Measurements from ENCODE around the gene SPECC1L.

Gene SPECC1L

GRCh38 chr22:24419475-24419850 is 148.8 kb downstream of the SPECC1L start:
- DNase-seq, result no peak

- DNase-seq, result no peak
These were observed 149.7 kb downstream of the SPECC1L start for GRCh38 chr22:24420072-24420976.

- DNase-seq, result no peak
These were observed 150.3 kb downstream of the SPECC1L start for GRCh38 chr22:24420977-24421343.

DNA sequence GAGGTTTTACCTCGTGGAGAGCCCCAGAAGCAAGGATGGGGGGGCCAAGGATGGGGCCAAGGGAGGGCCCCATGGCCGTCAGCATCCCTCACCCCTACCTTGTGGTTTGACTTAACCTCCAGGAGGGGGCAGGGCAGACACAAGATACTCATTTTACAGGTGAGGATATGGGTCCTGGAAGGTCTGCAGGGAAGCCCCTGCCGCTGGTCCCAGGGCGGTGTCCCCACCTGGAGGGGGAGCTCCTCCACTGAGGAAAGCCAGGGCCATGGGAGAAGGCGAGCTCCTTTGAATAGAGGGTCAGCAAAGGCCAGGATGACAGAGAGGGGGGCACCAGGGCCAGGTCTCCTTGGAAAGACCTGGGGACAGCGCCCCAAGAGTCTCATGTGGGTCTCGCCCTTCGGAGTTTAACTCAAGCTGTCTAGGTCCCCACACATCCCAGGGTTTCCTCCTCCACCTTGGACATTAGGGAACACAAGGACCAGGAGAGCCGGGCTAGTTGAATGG is 150.8 kb downstream of the SPECC1L start:
- DNase-seq, result no peak

GRCh38 chr22:24422102-24422665 is 151.6 kb downstream of the SPECC1L start:
- no peak for DNase-seq

DNA sequence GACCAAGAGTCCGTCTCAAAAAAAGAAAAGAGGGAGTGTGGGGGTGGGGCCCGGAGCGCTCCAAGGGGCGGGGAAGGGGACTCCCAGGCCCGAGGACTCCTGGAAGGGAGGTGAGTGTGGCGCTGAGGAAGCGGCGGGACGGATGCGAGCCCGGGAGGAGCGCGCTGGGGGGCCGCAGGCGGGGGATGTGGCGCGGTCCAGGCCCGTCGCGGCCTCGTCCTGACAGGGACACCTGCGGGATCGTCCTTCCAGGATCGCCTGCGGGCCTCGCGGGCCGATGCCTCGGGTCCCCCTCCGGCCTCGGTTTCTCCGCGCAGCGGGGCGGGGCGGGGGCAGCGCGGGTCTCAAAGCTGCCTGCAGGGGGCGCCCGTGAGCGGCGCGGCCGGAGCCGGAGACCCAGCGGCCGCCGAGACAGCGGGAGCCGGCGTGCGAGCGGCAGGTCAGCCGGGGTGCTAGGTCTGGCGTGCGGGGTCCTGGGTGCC is 152.9 kb downstream of the SPECC1L start:
- DNase-seq, result peak; percentile 19

DNA sequence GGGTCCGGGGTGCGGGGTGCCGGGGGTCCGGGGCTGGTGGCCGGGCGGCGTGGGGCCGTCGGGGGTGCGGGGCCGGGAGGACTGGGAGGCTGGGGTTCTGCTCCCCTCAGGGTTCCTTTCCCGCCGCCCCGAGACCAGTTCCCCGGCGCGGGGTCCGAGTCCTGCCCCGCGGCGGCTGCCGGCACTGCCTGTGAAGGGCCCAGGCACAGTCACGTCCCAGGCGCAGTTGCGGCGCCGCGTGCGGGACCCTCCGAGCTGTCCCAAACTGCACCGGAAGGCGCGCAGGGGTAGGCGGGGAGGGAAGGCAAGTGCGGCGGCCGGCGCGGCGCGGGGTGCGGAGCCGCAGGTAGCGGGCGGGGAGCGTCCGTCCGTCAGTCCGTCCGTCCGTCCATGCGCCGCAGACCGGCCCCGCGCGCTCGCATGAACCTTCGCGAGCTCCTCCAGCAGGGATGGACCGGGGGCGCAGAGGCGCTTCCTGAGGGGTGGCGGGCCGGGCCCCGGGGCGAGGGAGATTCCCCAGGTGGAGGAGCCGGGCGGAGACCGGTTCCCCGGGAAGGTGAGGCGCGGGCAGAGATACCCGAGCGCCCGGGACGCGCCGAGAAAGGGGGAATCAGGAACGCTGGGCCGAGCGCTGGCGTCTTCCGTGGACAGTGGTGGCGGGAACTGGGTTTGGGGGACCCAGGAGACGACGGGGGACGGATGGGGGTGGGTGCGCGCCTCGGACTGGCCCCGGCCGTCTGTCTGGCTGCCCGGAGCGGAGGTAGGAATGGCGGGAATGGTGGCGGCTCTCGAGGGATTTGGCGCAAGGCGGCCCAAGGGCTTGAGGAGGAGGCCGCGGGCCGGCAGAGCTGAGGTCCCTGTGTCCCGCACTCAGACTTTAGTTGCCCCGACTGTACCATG is 153.6 kb downstream of the SPECC1L start:
- DNase-seq, result no peak

GRCh38 chr22:24424901-24425775 is 154.5 kb downstream of the SPECC1L start:
- DNase-seq, result no peak

- DNase-seq, result no peak
These were observed 155.8 kb downstream of the SPECC1L start for GRCh38 chr22:24426436-24426835.

GRCh38 chr22:24426851-24427499 is 156.3 kb downstream of the SPECC1L start:
- no peak for DNase-seq

DNA sequence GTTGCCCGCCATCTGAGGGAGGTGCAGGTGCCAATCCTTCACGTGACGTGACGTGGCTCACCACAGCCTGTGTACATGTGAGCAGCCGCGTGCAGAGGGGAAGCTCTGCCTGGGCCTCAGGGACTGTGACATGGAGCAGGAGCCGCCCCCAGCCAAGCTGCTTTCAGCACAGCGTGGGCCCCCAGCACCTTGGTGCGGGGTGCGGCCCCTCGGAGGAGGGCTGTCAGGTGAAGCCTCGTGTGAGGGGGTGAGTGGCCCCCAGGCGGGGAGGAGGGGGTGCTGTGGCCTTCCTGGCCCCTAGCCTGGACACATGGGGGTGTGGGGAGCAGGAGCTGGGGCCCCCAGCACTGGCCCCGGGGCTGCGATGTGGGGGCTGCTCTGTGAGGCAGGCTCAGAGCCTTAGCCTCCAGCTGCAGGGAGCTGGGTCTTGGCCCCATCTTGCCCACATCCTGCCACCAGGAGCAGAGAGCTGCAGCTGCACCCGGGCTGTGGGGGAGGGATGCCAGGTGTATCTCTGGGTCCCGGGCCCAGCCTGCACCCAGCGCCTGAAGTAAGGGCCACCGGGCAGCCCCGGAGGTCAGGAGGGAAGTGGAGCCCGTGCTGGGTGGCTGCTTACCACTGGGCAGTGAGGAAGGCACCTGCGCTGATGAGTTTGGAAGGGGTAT is 157.0 kb downstream of the SPECC1L start, which contains the start of gene ADORA2A:
TSS of gene ADORA2A (plus strand) at position 100 of the 665 bp plus-strand sequence. CDS start 5,806 bp downstream, outside the sequence.
- no peak for DNase-seq

DNA sequence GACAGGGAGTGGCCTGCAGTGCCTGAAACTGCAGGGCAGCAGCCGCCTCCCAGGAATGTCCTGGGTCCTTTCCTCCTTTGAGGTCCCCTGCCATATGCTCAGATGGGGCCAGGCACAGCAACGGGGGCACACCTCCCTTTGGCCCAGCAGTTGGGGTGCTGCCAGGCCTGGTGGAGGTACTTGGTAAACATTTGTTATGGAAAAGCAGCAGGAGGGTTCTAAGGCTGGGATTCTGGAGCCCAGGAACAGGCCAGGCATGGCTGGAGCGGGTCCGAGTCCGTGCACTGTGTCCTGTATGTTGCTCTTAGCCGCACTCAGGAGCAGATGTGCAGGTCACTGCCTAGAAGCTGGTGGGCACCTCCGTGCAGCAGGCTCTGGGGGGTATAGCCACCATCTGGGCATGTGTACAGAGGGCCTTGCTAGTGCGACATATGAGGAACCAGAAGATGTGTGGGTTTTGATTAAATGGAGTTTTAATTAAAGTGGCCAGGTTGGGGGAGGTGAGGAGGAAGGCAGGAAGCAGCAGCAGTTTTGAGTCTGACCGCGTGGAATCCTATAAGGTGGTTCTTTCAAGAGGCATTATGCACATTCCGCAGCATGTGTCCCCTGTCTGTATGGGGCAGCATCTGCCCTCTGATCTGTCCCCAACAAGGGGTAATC is 158.2 kb downstream of the SPECC1L start:
- no peak for DNase-seq

DNA sequence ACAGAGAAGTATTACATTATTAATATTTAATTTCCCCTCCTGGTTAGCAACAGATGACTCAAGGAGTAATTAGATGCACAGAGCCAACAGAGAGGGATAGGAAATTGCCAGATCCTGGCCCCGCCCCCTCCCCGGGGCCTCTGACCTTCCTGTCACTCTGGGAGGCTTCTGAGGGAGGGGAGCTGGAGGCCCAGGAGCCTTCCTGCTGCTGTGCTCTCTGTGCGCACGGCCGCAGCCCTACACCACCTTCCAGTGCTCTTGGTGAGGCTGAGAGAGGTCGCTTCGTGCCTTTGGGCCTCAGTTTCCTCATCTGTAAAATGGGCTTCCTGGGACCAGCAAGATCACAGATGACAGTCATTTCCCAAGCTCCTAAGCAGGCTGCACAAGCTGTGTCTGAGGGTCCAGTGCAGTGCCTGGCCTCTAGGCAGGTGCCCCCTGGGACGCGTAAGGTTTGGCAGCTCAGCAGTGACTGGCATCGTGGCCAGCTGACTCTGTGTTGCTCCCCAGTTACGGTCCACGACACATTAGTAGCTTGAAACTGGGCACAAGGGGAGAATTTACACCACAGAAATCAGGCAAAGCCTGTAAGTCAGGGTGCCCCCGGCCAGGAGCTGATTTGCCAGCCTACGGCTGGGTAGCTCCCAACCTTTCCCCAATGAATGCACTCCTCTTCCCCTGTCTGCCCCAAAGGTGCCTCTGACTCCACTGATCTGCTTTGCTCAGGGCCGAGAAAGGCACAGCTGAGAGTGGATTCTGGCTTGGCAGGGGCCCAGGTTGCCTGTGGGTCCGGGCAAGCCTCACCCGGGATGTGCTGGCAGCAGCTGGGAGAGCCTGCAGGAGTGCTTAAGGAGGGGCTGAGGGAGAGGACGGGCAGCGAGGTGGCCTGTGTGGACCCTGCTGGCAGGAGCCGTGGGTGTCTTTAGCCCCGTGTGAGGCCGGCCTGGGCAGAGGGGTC is 159.1 kb downstream of the SPECC1L start:
- DNase-seq, result no peak

- DNase-seq, result no peak
These were observed 160.0 kb downstream of the SPECC1L start for GRCh38 chr22:24430431-24431308.

DNA sequence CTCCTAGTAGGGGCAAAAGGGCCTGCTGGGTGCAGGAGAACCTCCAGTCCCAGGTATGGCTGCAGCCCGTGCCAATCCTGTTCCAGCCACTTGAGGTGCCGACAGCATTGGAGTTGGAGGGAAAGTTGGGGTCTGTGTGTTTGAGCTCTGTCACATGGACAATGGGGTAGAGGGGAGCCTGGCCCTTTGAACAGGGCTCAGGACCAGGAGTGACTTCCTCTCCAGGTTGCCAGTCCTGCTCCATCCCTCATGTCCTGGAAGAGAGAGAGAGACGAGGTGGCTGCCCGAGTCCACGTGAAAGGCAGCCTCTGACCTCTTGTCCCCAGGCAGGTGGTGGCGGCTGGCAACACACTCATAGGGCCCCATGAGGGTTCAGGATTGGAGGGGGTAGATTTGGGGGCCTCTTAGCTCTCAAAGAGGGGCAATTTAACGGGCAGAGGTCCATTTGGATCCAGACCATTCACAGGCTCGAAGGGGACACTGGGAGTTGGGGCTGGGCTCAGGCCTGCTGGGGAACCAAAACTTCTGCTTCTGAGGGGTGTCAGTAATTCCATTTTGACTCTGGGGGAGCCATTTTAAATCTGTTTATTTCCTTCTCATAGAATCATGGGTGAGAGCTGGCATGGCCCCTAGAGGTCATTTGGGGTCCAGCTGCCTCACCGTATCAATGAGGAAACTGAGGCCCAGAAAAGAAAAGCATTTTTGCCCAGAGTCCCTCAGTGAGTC is 160.8 kb downstream of the SPECC1L start:
- no peak for DNase-seq

GRCh38 chr22:24432059-24432853 is 161.6 kb downstream of the SPECC1L start:
- peak; percentile 42 for DNase-seq
